Body of pancreas (tissue), 4 donors: Measurements from ENCODE around the gene PNKD.

ENCODE experiments used
- POLR2A ChIP-seq, 3 donors: fragments of 450-650 bp; IDR thresholded peaks; one replicate each; pipeline ENCODE4 v1.6.1; 2016; ENCODE audit warnings: antibody characterized with exemption in 3 of 3, mild to moderate bottlenecking in 2 of 3
- TF ChIP-seq, protein P1 (sequence below), 7 experiments: fragments of 450-650 bp in 4 of 7; fragments of 200-600 bp in 3 of 7; sonication (generic) in 3 of 7; IDR thresholded peaks; one replicate each; pipeline ENCODE4 v1.5.1; 2016 to 2019; ENCODE audit warnings: antibody characterized with exemption in 7 of 7

DNA sequence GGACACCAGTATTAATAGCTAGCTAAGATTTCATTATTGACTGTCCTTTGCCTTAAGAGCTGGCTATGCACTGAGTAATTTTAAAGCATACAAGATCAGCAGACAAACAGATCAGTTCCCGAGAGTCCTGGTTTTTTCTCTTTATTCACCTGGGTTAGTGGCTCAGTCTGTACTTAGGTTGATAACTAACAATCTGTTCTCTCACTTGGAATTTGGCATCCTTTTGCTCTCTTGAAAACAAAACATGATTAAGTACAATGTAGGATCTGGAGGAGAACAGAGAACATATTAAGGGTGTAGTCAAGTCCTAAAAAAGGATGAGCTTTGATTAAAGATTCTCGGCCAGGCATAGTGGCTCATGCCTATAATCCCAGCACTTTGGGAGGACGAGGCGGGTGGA is 36.8 kb upstream of the PNKD start:
- TF ChIP-seq, protein P1, sequence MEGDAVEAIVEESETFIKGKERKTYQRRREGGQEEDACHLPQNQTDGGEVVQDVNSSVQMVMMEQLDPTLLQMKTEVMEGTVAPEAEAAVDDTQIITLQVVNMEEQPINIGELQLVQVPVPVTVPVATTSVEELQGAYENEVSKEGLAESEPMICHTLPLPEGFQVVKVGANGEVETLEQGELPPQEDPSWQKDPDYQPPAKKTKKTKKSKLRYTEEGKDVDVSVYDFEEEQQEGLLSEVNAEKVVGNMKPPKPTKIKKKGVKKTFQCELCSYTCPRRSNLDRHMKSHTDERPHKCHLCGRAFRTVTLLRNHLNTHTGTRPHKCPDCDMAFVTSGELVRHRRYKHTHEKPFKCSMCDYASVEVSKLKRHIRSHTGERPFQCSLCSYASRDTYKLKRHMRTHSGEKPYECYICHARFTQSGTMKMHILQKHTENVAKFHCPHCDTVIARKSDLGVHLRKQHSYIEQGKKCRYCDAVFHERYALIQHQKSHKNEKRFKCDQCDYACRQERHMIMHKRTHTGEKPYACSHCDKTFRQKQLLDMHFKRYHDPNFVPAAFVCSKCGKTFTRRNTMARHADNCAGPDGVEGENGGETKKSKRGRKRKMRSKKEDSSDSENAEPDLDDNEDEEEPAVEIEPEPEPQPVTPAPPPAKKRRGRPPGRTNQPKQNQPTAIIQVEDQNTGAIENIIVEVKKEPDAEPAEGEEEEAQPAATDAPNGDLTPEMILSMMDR (IDR thresholded peaks at IDR 0.05) = no peak
- no peak for TF ChIP-seq POLR2A (IDR thresholded peaks at IDR 0.05)
